ENCODE results near the gene ADAMTS9.

ADAMTS9 gene

GRCh38 chr3:64686446-64686908 lies 1.3 kb downstream of the ADAMTS9 start:
- DNase-seq (ENCODE audit: low read depth in 2 of 2): no peak

- DNase-seq (ENCODE audit: low read depth in 2 of 2): no peak
These were observed 1.9 kb downstream of the ADAMTS9 start for GRCh38 chr3:64685800-64686445.

- DNase-seq (ENCODE audit: low read depth in 2 of 2): no peak
These were observed 2.4 kb downstream of the ADAMTS9 start for GRCh38 chr3:64685331-64685799.

- DNase-seq (ENCODE audit: low read depth in 2 of 2): no peak
These were observed 3.0 kb downstream of the ADAMTS9 start for GRCh38 chr3:64684715-64685261.

GRCh38 chr3:64681827-64682226 lies 6.0 kb downstream of the ADAMTS9 start:
- DNase-seq (ENCODE audit: low read depth in 2 of 2): no peak

- no peak for DNase-seq (ENCODE audit: low read depth in 2 of 2)
These were observed 6.8 kb downstream of the ADAMTS9 start for GRCh38 chr3:64681015-64681414.

GRCh38 chr3:64680334-64680733 lies 7.5 kb downstream of the ADAMTS9 start:
- no peak for DNase-seq (ENCODE audit: low read depth in 2 of 2)

GRCh38 chr3:64677961-64678716 lies 9.7 kb downstream of the ADAMTS9 start:
- no peak for DNase-seq (ENCODE audit: low read depth in 2 of 2)

GRCh38 chr3:64676831-64677230 lies 11.0 kb downstream of the ADAMTS9 start:
- no peak for DNase-seq (ENCODE audit: low read depth in 2 of 2)

GRCh38 chr3:64675687-64676247 lies 12.0 kb downstream of the ADAMTS9 start:
- no peak for DNase-seq (ENCODE audit: low read depth in 2 of 2)

GRCh38 chr3:64674591-64675076 lies 13.2 kb downstream of the ADAMTS9 start:
- DNase-seq (ENCODE audit: low read depth in 2 of 2): no peak

- DNase-seq (ENCODE audit: low read depth in 2 of 2): no peak
These were observed 14.6 kb downstream of the ADAMTS9 start for GRCh38 chr3:64673159-64673715.

- no peak for DNase-seq (ENCODE audit: low read depth in 2 of 2)
These were observed 19.0 kb downstream of the ADAMTS9 start for GRCh38 chr3:64668582-64669510.

GRCh38 chr3:64667887-64668581 lies 19.8 kb downstream of the ADAMTS9 start:
- DNase-seq (ENCODE audit: low read depth in 2 of 2): no peak

GRCh38 chr3:64667138-64667537 lies 20.7 kb downstream of the ADAMTS9 start:
- DNase-seq (ENCODE audit: low read depth in 2 of 2): no peak

GRCh38 chr3:64666171-64666588 lies 21.6 kb downstream of the ADAMTS9 start:
- DNase-seq (ENCODE audit: low read depth in 2 of 2): no peak

GRCh38 chr3:64664397-64664796 lies 23.4 kb downstream of the ADAMTS9 start:
- DNase-seq (ENCODE audit: low read depth in 2 of 2): no peak

GRCh38 chr3:64659617-64659978 lies 28.2 kb downstream of the ADAMTS9 start:
- no peak for DNase-seq (ENCODE audit: low read depth in 2 of 2)

GRCh38 chr3:64658001-64658400 lies 29.8 kb downstream of the ADAMTS9 start:
- DNase-seq (ENCODE audit: low read depth in 2 of 2): no peak

GRCh38 chr3:64656544-64656943 lies 31.3 kb downstream of the ADAMTS9 start:
- DNase-seq (ENCODE audit: low read depth in 2 of 2): no peak
